Astrocyte (in vitro differentiated cells and primary cell): ENCODE data around the gene NPR1. TPM values are rescaled to one million over a fixed set of nuclear protein-coding genes. Genes with fewer than 3 reads are reported as not detected.

Source experiments
- microRNA-seq: library from miRNA; unstranded; fragments of <30 nt; microRNA quantifications from one replicate; pipeline ENCODE4 v1.2.0, GENCODE V29; 2020
- total RNA-seq: library from RNA; stranded (reverse); gene quantifications from 2 replicates; pipeline ENCODE4 v1.2.1, GENCODE V29; 2021

Gene NPR1
- total RNA-seq, 1 donor from 2014 or later, result 0.11 TPM

Small RNA genes lying within 50 kb of the gene (microRNA-seq; reads per million reads assigned to microRNA genes)
- gene MIR8083, result not detected

Other genes starting within 250 kb of the NPR1 start
- gene S100A7, start 218.0 kb upstream of the NPR1 start, total RNA-seq, result not detected in 2 replicates
- 74.4 and 125 TPM in 2 replicates for gene S100A6, start 142.7 kb upstream of the NPR1 start, total RNA-seq
- gene S100A5, start 137.8 kb upstream of the NPR1 start, total RNA-seq, result 0.39 TPM in 1 of 2 replicates, not detected in the other
- gene S100A4, start 132.9 kb upstream of the NPR1 start, total RNA-seq, result 58.5 and 69.3 TPM in 2 replicates
- gene S100A3, start 129.4 kb upstream of the NPR1 start, total RNA-seq, result 12.8 and 14.6 TPM in 2 replicates
- gene S100A2, start 112.8 kb upstream of the NPR1 start, total RNA-seq, result 3.0 and 3.8 TPM in 2 replicates
- gene S100A16, start 65.6 kb upstream of the NPR1 start, total RNA-seq, result 48.8 and 54.4 TPM in 2 replicates
- gene S100A14, start 62.4 kb upstream of the NPR1 start, total RNA-seq, result 0.38 and 0.57 TPM in 2 replicates
- 134 and 172 TPM in 2 replicates for gene S100A13, start 51.2 kb upstream of the NPR1 start, total RNA-seq
- gene S100A1, start 50.3 kb upstream of the NPR1 start, total RNA-seq, result 1.7 and 4.1 TPM in 2 replicates
- 46.7 and 56.4 TPM in 2 replicates for gene CHTOP, start 44.6 kb upstream of the NPR1 start, total RNA-seq
- gene SNAPIN, start 20.0 kb upstream of the NPR1 start, total RNA-seq, result 27.4 and 31.3 TPM in 2 replicates
- gene ILF2, start 7.7 kb upstream of the NPR1 start, total RNA-seq, result 176 and 185 TPM in 2 replicates
- 39.5 and 40.2 TPM in 2 replicates for gene INTS3, start 49.4 kb downstream of the NPR1 start, total RNA-seq
- 5.9 and 8.5 TPM in 2 replicates for gene SLC27A3, start 96.7 kb downstream of the NPR1 start, total RNA-seq
- 48.4 and 56.9 TPM in 2 replicates for gene GATAD2B, start 244.3 kb downstream of the NPR1 start, total RNA-seq